Natural killer cell treated with Interleukin-12 subunit alpha and Interleukin-12 subunit beta and Interleukin-15 and Interleukin-18, amount 100 ng/mL, for 72 hours (primary cell): ENCODE data around the gene TRDMT1. TPM values are rescaled to one million over a fixed set of nuclear protein-coding genes. Genes with fewer than 3 reads are reported as not detected.
A peak's percentile ranks its signal among the peaks of the same experiment; 100 is the strongest.

Experiments
- ATAC-seq, 2 donors: fragments of 150-1000 bp; cut with Tn5 transposase in 1 of 2; sonication (Bioruptor Pico), chemical (Tn5 transposase) in 1 of 2; 2 replicates each; pipeline ENCODE4 v1.10.0; 2021
- DNase-seq: peaks from one replicate; pipeline ENCODE4 v3.0.0; 2022; ENCODE audit warnings: low spot score
- H3K27ac Mint-ChIP-seq, 2 donors: 1 replicate in 1 of 2; 2 replicates in 1 of 2; pipeline ENCODE4 v1.8.0; 2022; ENCODE audit warnings: mixed read lengths in 2 of 2, mild to moderate bottlenecking in 1 of 2, moderate library complexity in 1 of 2
- H3K27me3 Mint-ChIP-seq, 2 donors: 1 replicate in 1 of 2; 2 replicates in 1 of 2; pipeline ENCODE4 v1.8.0; 2022; ENCODE audit warnings: mixed read lengths in 2 of 2
- H3K36me3 Mint-ChIP-seq: one replicate; pipeline ENCODE4 v1.8.0; 2022; ENCODE audit warnings: mixed read lengths
- H3K4me1 Mint-ChIP-seq, 2 donors: 1 replicate in 1 of 2; 2 replicates in 1 of 2; pipeline ENCODE4 v1.8.0; 2022; ENCODE audit warnings: low read depth in 2 of 2, mixed read lengths in 2 of 2, mild to moderate bottlenecking in 1 of 2
- H3K4me3 Mint-ChIP-seq: one replicate; pipeline ENCODE4 v1.8.0; 2022; ENCODE audit warnings: mixed read lengths
- H3K9me3 Mint-ChIP-seq: 2 replicates; pipeline ENCODE4 v1.8.0; 2022; ENCODE audit warnings: mixed read lengths
- total RNA-seq, 2 donors: library from RNA; stranded (reverse); gene quantifications; one replicate each; pipeline ENCODE4 v1.2.3, GENCODE V29; 2022

Gene TRDMT1
- total RNA-seq, 2 donors from 2014 or later: 8.1 to 15.2 TPM

DNA sequence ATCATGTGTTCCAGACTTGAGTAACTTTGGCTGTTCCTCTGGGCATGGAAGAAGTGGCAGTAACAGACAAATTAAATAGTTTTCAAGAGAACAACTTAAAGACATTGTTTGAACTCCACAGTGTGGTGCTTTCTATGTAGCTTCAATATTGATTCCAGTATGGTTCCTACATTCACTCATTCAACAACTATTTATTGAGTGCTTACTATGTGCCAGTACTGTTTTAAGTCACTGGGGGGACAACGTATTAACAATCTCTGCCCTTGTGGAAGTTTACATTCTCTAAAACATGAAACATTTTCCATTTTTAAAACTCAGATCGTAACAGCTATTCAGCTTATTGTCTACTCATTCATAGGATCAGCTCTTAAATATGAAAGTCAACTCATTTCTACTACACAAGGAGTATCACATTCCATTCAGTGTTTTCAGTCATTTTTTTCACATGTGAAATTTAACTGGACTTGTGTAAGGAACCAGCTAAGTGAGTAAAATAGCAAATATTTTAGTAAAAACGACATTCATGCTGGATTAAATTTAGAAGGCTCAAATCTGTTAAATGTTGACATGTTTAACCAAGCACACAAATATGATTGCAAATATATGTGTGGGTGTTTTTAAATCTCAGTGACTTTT lies 58.3 kb downstream of the TRDMT1 start:
- H3K27me3 Mint-ChIP-seq: peaks cover 0 to 5% of the 10 kb centered on the region in 2 donors
- ATAC-seq (no peak), DNase-seq (no peak)
- H3K36me3 Mint-ChIP-seq: peaks cover 5% of the 10 kb centered on the region
- H3K9me3 Mint-ChIP-seq: no peaks in the 10 kb centered on the region
- H3K27ac Mint-ChIP-seq: peak overlapping the region in 1 of 2 donors; percentile 42
- H3K4me3 Mint-ChIP-seq: no peak overlapping the region
- H3K4me1 Mint-ChIP-seq: peaks cover 9 to 22% of the 10 kb centered on the region in 2 donors

DNA sequence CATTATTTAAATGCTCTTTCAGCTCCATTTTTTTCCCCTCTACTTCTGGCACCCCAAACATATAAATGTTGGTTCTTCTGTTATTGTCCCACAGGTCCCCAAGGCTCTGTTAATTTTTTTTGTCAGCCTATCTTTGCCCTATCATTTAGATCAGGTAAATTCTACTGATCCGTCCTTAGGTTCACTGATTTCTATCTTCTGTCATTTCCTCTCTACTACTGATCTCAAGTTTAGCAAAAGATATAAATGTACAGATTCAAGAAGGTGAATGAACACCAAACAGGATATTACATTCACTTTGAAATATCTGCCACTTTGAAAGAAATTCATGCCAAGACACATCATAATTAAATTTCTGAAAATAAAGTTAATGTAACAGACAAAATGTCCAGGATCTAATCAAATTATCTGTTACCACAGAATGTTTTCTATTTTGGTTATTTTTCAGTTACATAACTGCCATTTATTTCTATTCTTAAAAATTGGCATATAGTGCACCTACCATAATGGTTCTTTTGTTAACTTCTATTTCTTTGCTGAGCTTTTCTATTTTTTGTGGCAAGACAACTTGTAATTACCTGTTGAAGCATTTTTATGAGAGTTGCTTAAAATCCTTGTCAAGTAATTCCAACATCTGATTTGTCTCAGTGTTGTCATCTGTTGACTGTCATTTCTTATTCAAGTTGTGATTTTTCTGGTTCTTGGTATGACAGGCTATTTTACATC lies 59.8 kb downstream of the TRDMT1 start:
- DNase-seq (no peak), ATAC-seq (no peak)
- H3K4me1 Mint-ChIP-seq: peaks cover 9 to 22% of the 10 kb centered on the region in 2 donors
- peaks cover 5% of the 10 kb centered on the region for H3K36me3 Mint-ChIP-seq
- no peak overlapping the region for H3K27ac Mint-ChIP-seq
- no peak overlapping the region for H3K4me3 Mint-ChIP-seq
- peaks cover 0 to 5% of the 10 kb centered on the region in 2 donors for H3K27me3 Mint-ChIP-seq
- H3K9me3 Mint-ChIP-seq: no peaks in the 10 kb centered on the region

DNA sequence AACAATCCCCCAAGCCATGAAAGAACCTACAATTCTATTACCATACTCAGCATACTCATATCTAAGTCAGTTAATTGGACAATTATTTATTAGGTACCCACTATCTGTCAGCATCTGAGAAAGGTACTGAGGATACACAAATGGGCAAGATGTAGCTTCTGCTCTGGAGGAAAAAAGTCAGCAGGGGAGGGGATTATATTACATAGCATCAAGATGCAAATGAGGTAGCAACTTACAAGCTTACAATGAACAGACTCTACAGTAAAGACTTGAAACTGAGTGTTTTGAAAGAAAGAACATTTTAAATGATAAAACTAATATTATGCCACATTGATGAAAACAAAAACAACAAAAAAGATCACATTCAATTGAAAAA lies 61.1 kb downstream of the TRDMT1 start:
- H3K27me3 Mint-ChIP-seq: peaks cover 0 to 5% of the 10 kb centered on the region in 2 donors
- H3K4me3 Mint-ChIP-seq: no peak overlapping the region
- DNase-seq: no peak
- peaks cover 9 to 11% of the 10 kb centered on the region in 2 donors for H3K4me1 Mint-ChIP-seq
- H3K27ac Mint-ChIP-seq: no peak overlapping the region
- ATAC-seq: no peak
- no peaks in the 10 kb centered on the region for H3K9me3 Mint-ChIP-seq
- peaks cover 5% of the 10 kb centered on the region for H3K36me3 Mint-ChIP-seq

DNA sequence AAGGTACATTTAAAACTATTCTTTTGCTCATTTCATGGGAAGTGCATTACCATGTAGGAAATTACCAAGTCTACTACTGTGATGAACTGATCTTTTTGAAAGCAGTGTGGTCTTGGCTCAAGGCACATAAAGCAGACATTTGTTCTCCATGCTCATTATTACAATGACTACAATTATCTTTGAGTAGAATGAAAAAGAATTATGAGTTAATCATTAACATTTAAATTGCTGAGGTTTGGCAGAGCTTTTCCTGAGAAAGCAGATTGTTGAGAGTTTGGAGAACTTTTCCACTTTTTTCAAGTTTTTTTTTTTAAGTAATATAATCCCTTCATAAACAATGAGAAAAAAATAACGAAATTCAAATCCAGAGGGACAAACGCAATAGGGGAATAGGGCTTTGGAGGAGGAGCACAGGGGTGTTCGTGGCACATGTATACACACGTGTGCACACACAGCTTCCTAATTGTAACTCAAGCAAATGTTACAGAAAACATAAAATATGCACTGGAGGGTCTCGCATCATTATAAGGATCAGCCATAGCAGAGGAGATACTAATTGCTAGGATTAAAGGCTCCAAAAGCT lies 62.9 kb downstream of the TRDMT1 start:
- peaks cover 0 to 5% of the 10 kb centered on the region in 2 donors for H3K27me3 Mint-ChIP-seq
- DNase-seq (no peak), ATAC-seq (no peak)
- no peak overlapping the region for H3K4me3 Mint-ChIP-seq
- H3K27ac Mint-ChIP-seq: no peak overlapping the region
- no peaks in the 10 kb centered on the region for H3K9me3 Mint-ChIP-seq
- H3K4me1 Mint-ChIP-seq: no peaks in the 10 kb centered on the region
- H3K36me3 Mint-ChIP-seq: peaks cover 5% of the 10 kb centered on the region

DNA sequence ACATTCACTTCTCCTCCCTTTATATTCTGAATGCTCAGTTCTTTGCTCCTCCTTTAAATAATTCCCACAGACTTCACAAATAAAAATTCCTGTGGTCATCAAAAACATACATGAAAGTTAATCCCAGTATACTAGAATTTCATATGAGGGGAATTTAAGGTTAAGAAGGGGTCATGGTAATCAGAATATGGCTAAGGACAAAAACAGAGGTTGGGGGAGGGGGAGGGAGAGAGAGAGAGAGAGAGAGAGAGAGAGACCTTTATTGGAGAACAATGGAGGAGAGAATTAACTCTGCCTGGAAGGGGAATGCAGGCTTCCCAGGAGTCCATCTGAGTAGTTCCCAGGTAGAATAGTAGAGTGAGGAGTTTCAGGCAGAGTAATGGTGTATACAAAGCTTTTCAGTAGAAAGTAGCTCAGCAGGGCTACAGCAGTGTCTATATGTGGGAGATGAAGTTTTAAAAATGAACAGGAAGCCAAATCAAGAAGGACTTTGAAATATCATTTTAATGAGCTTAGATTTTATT lies 66.7 kb downstream of the TRDMT1 start:
- Mint-ChIP-seq H3K27ac (no peak overlapping the region), H3K4me1 (peaks cover 0 to 4% of the 10 kb centered on the region in 2 donors), H3K9me3 (no peaks in the 10 kb centered on the region), H3K27me3 (peaks cover 0 to 7% of the 10 kb centered on the region in 2 donors), H3K36me3 (no peaks in the 10 kb centered on the region), H3K4me3 (no peak overlapping the region)
- ATAC-seq (no peak), DNase-seq (no peak)

DNA sequence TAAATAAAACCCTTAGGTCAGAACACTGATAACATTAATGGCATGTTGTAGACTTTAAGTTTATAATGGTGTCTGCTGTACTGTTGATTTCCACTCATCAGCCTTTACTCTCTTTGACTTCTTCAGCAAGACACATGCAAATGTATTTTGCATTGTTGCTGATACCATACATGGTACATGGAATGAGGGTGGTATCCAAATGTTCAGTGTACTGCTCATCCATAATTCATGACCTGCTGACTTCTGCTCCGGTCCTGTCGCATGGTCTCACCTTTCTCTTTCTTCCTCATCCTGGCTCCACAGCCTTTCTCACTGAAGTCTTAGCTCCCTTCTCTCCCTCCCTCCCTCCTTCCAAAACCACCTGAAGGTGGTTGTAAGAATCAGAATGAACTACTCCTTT lies 67.2 kb downstream of the TRDMT1 start:
- H3K4me3 Mint-ChIP-seq: no peak overlapping the region
- ATAC-seq (no peak), DNase-seq (no peak)
- H3K4me1 Mint-ChIP-seq: peaks cover 0 to 4% of the 10 kb centered on the region in 2 donors
- H3K36me3 Mint-ChIP-seq: no peaks in the 10 kb centered on the region
- peaks cover 0 to 4% of the 10 kb centered on the region in 2 donors for H3K27me3 Mint-ChIP-seq
- no peak overlapping the region for H3K27ac Mint-ChIP-seq
- H3K9me3 Mint-ChIP-seq: no peaks in the 10 kb centered on the region

DNA sequence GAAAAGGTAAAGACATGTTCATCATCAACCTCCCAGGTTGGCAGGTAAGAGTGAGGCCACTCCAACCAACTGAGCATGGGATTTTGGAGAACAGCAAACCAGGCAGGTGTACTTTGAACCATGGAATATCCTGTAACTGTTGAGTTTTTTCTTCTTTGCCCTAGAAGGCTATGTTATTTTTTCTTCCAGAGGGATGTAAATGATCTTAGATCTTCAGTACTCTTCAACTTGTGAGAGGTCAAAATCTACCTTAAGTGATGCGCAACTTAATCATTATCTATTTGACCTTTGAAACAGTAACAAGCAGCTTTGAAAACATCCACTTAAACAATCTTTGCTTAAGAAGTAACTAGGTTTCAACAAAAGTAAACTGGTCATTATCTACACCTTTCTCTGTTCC lies 71.7 kb downstream of the TRDMT1 start, which contains the start of gene CUBN:
Gene CUBN, minus strand, starts transcription at position 71 of the 400 bp plus-strand sequence. Its CDS starts 46 bp downstream, at position 25.
- H3K4me3 Mint-ChIP-seq: no peak within 1 kb of the TSS
- peaks cover 15 to 19% of the 10 kb centered on the region in 2 donors for H3K4me1 Mint-ChIP-seq
- H3K9me3 Mint-ChIP-seq: no peaks in the 10 kb centered on the region
- H3K27me3 Mint-ChIP-seq: peaks cover 0 to 2% of the 10 kb centered on the region in 2 donors
- no peak within 1 kb of the TSS for H3K27ac Mint-ChIP-seq
- DNase-seq (no peak), ATAC-seq (no peak)
- H3K36me3 Mint-ChIP-seq: no peaks in the 10 kb centered on the region

DNA sequence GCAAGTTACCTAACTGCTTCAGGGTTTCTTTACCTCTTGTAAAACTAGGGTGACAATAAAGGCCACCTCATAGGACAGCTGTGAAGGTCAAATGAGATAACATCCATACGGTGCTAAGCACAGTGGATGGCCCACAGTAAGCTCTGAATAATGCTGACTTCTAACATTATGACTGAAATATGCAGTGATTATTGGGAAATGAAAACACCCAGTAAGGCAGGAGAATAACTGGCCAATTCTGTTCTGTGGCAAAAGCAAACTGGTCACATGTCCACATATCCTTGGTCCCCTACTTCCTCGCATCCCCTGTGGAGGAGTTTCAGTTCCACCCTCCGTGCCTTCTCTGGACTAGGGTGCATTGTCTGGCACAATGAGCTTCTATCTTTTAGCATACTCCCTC lies 73.2 kb downstream of the TRDMT1 start:
- Mint-ChIP-seq H3K9me3 (no peaks in the 10 kb centered on the region), H3K36me3 (no peaks in the 10 kb centered on the region)

DNA sequence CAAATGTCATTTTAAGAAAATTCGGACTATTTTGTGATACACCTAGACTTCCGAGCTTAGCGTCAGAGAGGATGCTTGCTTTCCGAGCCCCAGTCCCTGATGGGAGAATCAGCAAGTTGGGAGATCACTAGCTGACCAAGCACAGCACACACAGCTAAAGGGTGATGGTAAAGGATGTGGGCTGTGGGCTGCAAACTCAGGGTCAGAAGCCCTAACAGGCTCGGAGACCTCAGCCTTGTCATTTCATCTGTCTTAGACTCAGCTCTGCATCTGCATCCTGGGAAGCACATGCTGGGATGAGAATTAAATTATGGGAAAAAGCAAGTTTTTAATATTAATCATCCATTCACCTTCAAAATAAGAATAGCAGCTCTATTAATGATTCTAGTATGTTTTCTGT lies 75.1 kb downstream of the TRDMT1 start:
- H3K4me3 Mint-ChIP-seq: no peak overlapping the region
- peaks cover 0 to 1% of the 10 kb centered on the region in 2 donors for H3K27me3 Mint-ChIP-seq
- H3K4me1 Mint-ChIP-seq: peaks cover 14 to 15% of the 10 kb centered on the region in 2 donors
- no peak for DNase-seq
- peak overlapping the region in 1 of 2 donors; percentile 5 for H3K27ac Mint-ChIP-seq
- H3K9me3 Mint-ChIP-seq: no peaks in the 10 kb centered on the region
- H3K36me3 Mint-ChIP-seq: no peaks in the 10 kb centered on the region
- peak in 1 of 2 donors; percentile 52 for ATAC-seq

More for the DNA sequence above, 73.2 kb downstream of the TRDMT1 start:
- H3K4me3 Mint-ChIP-seq: no peak overlapping the region
- peaks cover 0 to 2% of the 10 kb centered on the region in 2 donors for H3K27me3 Mint-ChIP-seq
- no peak overlapping the region for H3K27ac Mint-ChIP-seq
- no peak for DNase-seq
- no peak for ATAC-seq
- H3K4me1 Mint-ChIP-seq: peaks cover 15 to 19% of the 10 kb centered on the region in 2 donors

DNA sequence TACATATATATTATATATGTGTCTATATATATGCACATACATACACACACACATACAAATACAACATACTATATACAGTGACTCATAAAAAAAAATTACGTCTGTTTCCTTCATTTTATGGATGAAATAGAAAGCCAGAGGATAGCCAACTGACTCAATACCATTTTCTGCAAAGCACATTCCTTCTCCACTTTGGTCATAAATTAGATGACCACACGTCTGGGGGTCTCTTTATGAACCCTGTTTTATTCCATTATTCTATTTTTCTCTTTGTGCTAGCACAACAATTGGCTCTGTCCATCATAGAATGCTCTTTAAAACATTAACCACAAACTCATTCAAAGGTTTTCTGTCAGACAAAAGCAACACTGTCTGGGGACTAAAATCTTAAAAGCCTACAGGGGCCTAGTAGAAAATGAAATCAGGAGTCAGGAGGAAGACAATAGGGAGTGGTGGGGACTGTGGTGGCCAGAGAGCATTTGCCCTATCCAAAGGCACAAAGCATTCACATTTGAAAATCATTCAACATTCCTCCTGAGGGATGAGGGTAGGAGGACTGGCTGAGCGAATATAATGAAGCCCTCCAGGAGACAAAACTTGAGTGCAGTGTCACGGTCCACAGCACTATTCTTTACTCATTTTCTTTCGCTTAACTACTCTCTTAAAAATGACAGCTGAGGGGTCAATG lies 76.1 kb downstream of the TRDMT1 start:
- Mint-ChIP-seq H3K4me3 (no peak overlapping the region), H3K4me1 (peaks cover 14 to 15% of the 10 kb centered on the region in 2 donors), H3K36me3 (no peaks in the 10 kb centered on the region), H3K27ac (no peak overlapping the region), H3K27me3 (no peaks in the 10 kb centered on the region), H3K9me3 (no peaks in the 10 kb centered on the region)
- ATAC-seq: no peak
- no peak for DNase-seq

DNA sequence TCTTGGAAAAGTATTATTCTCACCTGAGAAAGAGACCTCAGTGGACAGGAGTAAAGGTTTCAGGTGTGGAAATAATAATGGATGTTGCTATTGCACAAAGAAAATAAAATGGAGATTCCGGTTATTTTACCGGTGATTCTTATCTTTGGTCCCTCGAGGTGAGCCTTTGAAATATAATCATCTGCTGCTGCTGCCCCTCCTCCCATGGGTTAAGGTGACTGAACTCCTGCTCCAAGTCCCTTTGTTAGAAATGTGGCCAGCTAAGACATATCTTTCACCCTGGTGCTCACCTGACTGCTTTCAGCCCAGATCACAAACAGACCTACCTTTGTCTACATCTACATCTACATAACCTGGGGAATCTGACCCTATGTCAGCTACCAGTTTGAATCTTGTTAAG lies 77.5 kb downstream of the TRDMT1 start:
- H3K27ac Mint-ChIP-seq: no peak overlapping the region
- H3K4me1 Mint-ChIP-seq: peaks cover 14 to 15% of the 10 kb centered on the region in 2 donors
- no peaks in the 10 kb centered on the region for H3K27me3 Mint-ChIP-seq
- DNase-seq: no peak
- no peaks in the 10 kb centered on the region for H3K36me3 Mint-ChIP-seq
- H3K9me3 Mint-ChIP-seq: no peaks in the 10 kb centered on the region
- ATAC-seq: no peak
- H3K4me3 Mint-ChIP-seq: no peak overlapping the region

DNA sequence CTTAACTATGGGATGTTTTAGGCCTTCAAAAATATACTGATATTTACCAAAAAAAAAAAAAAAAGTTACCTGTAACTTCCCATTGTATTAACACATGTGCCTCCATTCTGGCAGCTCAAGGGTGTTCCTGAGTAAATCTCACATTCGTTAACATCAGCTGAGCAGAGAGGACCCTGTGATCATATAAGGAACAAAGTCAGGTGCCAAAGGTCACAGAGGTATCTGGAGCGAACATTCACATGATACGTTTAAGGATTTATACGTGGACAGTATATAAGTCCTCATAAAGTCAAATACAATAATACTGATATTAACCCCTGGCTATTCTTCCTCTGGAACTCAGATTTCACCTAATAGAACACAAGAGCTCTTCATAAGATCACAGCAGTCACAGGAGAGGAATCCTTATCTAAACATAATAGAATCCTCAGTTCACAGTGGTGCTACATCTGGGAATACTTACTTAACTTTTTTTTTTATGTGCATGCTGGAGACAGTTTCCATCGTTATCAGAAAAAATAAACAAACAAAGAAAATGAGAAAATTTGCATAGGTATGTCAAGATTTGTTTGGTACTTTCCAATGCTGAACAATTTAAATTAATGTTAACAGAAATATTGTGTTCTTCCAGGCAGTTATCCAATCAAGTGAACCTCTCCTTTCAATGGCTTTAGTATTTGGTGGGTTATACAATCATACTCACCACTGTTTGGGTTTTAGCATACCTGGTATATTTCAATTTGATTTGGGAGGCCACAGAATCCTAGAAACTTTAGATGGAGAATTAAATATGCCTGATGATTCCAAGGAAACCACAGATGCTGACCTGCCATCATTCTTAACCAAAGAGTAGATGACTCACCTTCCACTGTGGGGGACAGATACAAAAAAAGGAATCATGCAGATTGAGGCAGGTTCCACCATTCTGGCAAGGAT lies 78.5 kb downstream of the TRDMT1 start:
- Mint-ChIP-seq H3K9me3 (no peaks in the 10 kb centered on the region), H3K27me3 (no peaks in the 10 kb centered on the region), H3K36me3 (no peaks in the 10 kb centered on the region)

DNA sequence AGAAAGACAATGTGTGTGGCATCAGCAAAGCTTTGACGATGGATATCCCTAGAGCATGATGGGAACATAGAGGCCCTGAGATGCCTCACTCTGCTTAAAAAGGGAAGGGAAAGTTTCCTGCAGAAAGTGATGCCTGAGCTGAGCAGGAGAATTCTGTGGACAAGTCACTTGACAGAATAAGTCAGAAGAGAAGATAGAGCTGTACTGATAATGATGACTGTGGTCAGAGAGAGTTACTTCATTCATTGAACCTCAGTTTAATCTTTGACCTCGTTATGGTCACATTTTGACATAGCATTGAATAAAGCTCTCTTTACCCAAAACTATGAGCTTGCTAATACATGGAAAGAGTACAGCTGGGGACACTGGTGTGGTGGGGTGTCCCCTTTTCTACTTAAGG lies 79.4 kb downstream of the TRDMT1 start:
- H3K27me3 Mint-ChIP-seq: no peaks in the 10 kb centered on the region
- no peaks in the 10 kb centered on the region for H3K9me3 Mint-ChIP-seq
- DNase-seq (no peak), ATAC-seq (no peak)
- H3K27ac Mint-ChIP-seq: no peak overlapping the region
- no peaks in the 10 kb centered on the region for H3K36me3 Mint-ChIP-seq
- no peak overlapping the region for H3K4me3 Mint-ChIP-seq
- H3K4me1 Mint-ChIP-seq: peaks cover 11 to 18% of the 10 kb centered on the region in 2 donors

More for the DNA sequence above, 78.5 kb downstream of the TRDMT1 start:
- Mint-ChIP-seq H3K27ac (no peak overlapping the region), H3K4me3 (no peak overlapping the region), H3K4me1 (peaks cover 14 to 15% of the 10 kb centered on the region in 2 donors)
- DNase-seq: no peak
- no peak for ATAC-seq
